Activated naive CD8-positive, alpha-beta T cell treated with anti-CD3 and anti-CD28 coated beads, Interleukin-2, amount 10 ng/mL, durations not matched to agents 7 days and 5 days (primary cell): ENCODE measurements around the gene COL23A1. TPM values are rescaled to one million over a fixed set of nuclear protein-coding genes. Genes with fewer than 3 reads are reported as not detected.

Source experiments
- ATAC-seq: fragments of 150-1000 bp; cut with Tn5 transposase; one replicate; pipeline ENCODE4 v1.10.0; 2021; ENCODE audit warnings: low read depth, moderate library complexity
- POLR2A ChIA-PET: fragments of 350-600 bp; sonication (Branson Sonifier 250); formaldehyde crosslinking; loops from one replicate; lab custom pipeline; 2021; ENCODE audit warnings: antibody characterized with exemption; lab: Charles Lee
- DNase-seq: peaks from one replicate; pipeline ENCODE4 v3.0.0; 2021
- H3K27ac Mint-ChIP-seq: one replicate; pipeline ENCODE4 v1.8.0; 2022; ENCODE audit warnings: mild to moderate bottlenecking, mixed read lengths
- H3K27me3 Mint-ChIP-seq: one replicate; pipeline ENCODE4 v1.8.0; 2022; ENCODE audit warnings: mild to moderate bottlenecking, moderate library complexity, mixed read lengths
- H3K36me3 Mint-ChIP-seq: one replicate; pipeline ENCODE4 v1.8.0; 2021; ENCODE audit warnings: mild to moderate bottlenecking, mixed read lengths
- H3K4me1 Mint-ChIP-seq: one replicate; pipeline ENCODE4 v1.8.0; 2021; ENCODE audit warnings: mixed read lengths
- H3K4me3 Mint-ChIP-seq: one replicate; pipeline ENCODE4 v1.8.0; 2022; ENCODE audit warnings: mild to moderate bottlenecking, moderate library complexity, mixed read lengths
- H3K9me3 Mint-ChIP-seq: one replicate; pipeline ENCODE4 v1.8.0; 2021; ENCODE audit warnings: mixed read lengths
- total RNA-seq, 2 experiments: library from RNA; stranded (reverse); gene quantifications; one replicate each; pipeline ENCODE4 v1.2.3, GENCODE V29; 2021

COL23A1 gene
- total RNA-seq, 2 experiments from 2014 or later = 0.60 to 0.83 TPM

DNA sequence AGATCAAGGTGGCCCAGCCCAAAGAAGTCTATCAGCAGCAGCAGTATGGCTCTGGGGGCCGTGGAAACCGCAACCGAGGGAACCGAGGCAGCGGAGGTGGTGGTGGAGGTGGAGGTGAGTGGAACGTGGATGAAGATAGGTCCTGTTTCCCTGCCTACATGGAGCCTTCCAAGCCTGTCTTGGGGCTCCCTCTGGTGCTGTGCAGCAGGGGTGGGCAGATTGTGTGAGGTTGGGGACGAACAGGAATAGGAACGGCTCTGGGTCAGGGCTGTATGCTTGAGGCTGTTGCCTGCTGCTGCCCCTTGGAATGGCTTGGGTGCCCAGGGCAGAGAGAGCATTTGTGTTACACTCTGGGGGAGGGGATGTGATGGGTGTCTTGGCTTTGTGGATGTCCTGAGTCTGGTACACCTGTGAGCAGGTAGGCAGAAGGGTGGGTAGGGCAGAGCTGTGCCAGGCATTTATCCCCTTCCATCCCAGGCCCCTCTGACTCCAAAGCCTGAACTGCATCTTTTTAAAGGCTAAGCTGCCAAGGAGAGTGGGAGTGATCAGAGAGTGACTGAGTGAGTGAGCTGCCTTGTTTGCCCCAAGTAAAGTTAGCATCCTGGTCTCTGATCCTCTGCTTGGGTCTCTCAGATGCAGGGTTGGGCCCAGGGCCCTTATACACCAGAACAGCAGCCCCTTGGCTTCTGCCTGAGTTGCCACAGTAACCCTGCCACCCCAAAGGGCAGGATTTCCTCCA lies 380.7 kb downstream of the COL23A1 start:
- Mint-ChIP-seq H3K9me3 (no peaks in the 10 kb centered on the region), H3K4me1 (peaks cover 36% of the 10 kb centered on the region), H3K4me3 (no peak overlapping the region), H3K27me3 (no peaks in the 10 kb centered on the region), H3K27ac (peak overlapping the region; percentile 62), H3K36me3 (peaks cover 46% of the 10 kb centered on the region)
- no peak for DNase-seq
- POLR2A ChIA-PET = no interaction called here
- no peak for ATAC-seq

DNA sequence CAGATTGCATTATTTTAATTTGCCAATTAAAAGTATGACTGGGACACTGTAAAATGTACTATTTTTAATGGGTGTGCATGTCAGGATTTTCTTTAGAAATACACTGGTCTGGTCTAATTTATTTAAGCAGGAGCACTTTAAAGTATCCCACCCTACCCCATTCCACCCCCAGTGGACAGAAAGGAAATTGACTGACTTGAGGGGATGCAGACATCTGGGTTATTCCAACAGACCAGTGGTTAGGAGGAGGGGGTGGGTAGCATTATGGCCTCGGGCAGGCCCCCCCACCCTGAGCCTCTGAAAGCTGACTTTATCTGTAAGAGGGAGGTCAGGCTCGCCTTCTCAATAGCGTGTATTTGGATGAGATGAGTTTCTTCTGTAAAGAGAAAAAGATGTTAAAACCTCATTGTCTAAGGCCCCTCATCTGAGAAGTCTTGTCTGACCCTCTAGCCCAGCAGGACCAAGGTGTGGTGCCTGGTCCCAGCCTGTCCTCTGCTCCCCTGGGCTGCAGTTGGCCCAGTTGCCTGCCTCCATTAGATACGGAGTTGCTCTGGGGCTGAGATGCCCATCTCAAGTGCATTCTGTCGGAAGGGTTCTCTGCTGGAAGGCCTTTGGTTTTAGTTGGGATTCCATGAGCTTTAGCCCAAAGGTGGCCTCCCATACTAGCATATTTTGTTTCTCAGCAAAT lies 381.5 kb downstream of the COL23A1 start:
- Mint-ChIP-seq H3K36me3 (peaks cover 48% of the 10 kb centered on the region), H3K4me1 (peaks cover 36% of the 10 kb centered on the region), H3K27ac (peak overlapping the region; percentile 62), H3K4me3 (no peak overlapping the region), H3K27me3 (no peaks in the 10 kb centered on the region), H3K9me3 (no peaks in the 10 kb centered on the region)
- DNase-seq (no peak), ATAC-seq (no peak)
- POLR2A ChIA-PET = no interaction called here

DNA sequence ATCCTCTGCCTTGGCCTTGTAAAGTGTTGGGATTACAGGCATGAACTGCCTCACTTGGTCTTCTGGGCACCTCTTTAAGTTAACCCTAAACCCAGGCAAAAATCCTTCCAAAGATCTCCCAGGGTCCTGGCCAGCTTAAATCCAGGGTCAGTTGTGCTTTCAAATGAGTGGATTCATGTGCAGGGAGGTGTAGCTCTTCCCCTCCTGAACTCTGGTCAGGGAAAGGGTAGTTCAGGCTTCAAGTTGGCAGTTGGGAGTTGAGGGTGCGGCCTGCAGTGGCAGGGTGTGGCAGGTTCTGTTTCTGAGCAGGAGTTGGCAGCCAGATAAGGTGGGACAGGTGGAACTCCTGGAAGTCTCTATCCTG lies 382.3 kb downstream of the COL23A1 start:
- POLR2A ChIA-PET = interaction anchor here (0.7 to 2.4 kb wide), 4 partner anchors 8 to 27 kb away, joined by 3 to 9 read pairs (median 6); no protein-coding TSS in a partner anchor
- no peaks in the 10 kb centered on the region for H3K27me3 Mint-ChIP-seq
- H3K4me1 Mint-ChIP-seq = peaks cover 32% of the 10 kb centered on the region
- no peak overlapping the region for H3K27ac Mint-ChIP-seq
- no peak for DNase-seq
- no peak for ATAC-seq
- no peaks in the 10 kb centered on the region for H3K9me3 Mint-ChIP-seq
- H3K4me3 Mint-ChIP-seq = peak overlapping the region; percentile 48
- H3K36me3 Mint-ChIP-seq = peaks cover 46% of the 10 kb centered on the region

DNA sequence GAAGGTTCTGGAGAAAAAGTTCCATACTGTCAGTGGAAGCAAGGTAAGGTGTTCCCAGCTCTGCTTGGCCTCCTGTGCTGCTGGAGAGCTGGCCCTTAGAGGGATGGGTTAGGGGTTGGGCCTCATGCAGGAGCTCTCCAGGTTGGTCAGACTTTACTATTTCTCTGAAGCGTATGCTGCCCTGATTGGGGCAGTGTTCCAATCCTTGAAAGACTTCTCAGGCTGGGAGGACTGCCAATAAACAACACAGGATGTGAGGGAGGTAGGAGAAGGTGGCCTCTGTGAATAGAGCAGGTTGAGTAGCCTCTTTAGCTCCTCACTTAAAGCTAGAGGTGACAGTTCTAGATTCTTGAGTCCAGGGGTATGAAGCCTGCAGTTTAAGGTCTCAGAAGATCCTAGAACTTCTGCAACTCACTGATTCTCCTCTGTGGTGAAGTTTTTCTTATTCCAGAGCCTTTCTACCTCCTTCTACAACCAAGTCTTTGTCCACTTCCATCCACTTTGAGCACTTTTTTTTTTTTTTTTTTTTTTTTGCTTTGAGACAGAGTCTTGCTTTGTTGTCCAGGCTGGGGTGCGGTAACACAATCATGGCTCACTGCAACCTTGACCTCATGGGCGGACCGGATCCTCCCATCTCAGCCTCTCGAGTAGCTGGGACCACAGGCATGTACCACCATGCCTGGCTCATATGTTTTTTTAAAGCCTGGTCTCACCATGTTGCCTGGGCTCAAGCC lies 382.8 kb downstream of the COL23A1 start:
- H3K4me3 Mint-ChIP-seq = peak overlapping the region; percentile 84

DNA sequence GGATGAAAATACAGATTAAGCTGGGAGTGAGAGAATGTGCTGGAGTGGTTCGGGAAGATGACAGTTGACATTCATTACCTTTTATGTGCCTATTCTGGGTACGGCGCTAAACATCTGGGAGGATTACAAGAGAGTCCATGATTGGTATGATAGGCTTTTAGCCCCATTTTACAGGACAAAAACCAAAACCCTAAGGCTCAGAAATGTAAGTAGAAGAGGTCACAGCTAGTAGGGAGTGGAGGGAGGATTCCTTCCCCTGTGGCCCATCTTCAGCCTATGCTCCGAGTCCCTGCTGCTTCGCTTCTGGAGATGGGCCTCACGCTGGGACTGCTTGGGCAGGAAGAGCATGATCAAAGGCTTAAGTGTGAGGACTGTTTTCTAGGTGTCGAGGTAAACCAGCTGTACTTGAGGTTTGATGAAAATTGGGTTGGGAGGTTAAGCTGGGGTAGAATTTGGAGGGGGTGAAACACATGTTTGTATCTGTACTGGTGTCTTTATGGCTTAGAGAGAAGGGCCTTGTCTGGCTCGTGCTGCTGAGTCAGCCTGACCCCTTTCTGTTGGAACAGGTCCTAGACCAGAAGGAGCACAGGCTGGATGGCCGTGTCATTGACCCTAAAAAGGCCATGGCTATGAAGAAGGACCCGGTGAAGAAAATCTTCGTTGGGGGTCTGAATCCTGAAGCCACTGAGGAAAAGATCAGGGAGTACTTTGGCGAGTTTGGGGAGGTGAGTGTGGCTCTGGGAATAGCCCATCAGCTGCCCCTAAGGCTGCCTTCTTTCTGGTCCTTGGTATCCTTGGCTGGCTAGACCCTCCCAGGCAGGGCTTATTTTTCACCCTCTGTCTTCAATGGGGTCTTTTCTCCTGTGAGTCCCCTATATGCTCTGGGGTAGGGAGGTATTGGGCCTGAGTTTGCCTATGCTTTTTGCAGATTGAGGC lies 383.8 kb downstream of the COL23A1 start:
- Mint-ChIP-seq H3K36me3 (peaks cover 45% of the 10 kb centered on the region), H3K9me3 (no peaks in the 10 kb centered on the region), H3K4me1 (peaks cover 39% of the 10 kb centered on the region), H3K27ac (peak overlapping the region; percentile 80), H3K27me3 (no peaks in the 10 kb centered on the region), H3K4me3 (peak overlapping the region; percentile 84)
- no peak for DNase-seq
- POLR2A ChIA-PET = interaction anchor here (0.7 to 2.4 kb wide), 9 partner anchors 8 to 90 kb away, joined by 3 to 9 read pairs (median 3); partner anchors contain the start of gene PHYKPL
- ATAC-seq = no peak

More for the DNA sequence above, 382.8 kb downstream of the COL23A1 start:
- peaks cover 32% of the 10 kb centered on the region for H3K4me1 Mint-ChIP-seq
- H3K36me3 Mint-ChIP-seq = peaks cover 46% of the 10 kb centered on the region
- H3K9me3 Mint-ChIP-seq = no peaks in the 10 kb centered on the region
- no peak for DNase-seq
- no peak for ATAC-seq
- peak overlapping the region; percentile 80 for H3K27ac Mint-ChIP-seq
- POLR2A ChIA-PET = interaction anchor here (0.7 to 2.4 kb wide), 5 partner anchors 9 to 27 kb away, joined by 3 to 9 read pairs (median 4); no protein-coding TSS in a partner anchor
- H3K27me3 Mint-ChIP-seq = no peaks in the 10 kb centered on the region

DNA sequence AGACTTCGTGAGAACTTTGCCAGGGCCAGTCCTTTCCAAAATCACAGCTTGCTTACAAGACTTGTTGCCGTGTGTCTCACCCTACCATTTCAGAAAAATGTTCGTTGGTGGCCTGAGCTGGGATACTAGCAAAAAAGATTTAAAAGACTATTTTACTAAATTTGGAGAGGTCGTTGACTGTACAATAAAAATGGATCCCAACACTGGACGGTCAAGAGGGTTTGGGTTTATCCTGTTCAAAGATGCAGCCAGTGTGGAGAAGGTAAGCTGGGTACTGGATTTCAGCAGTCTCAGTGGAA lies 384.5 kb downstream of the COL23A1 start:
- Mint-ChIP-seq H3K4me1 (peaks cover 37% of the 10 kb centered on the region), H3K27ac (peak overlapping the region; percentile 80), H3K36me3 (peaks cover 41% of the 10 kb centered on the region), H3K4me3 (peak overlapping the region; percentile 84), H3K9me3 (no peaks in the 10 kb centered on the region), H3K27me3 (no peaks in the 10 kb centered on the region)
- POLR2A ChIA-PET = interaction anchor here (0.9 to 2.4 kb wide), 6 partner anchors 9 to 52 kb away, joined by 3 to 12 read pairs (median 4); partner anchors contain the start of genes NHP2 and PHYKPL
- ATAC-seq (no peak), DNase-seq (no peak)

DNA sequence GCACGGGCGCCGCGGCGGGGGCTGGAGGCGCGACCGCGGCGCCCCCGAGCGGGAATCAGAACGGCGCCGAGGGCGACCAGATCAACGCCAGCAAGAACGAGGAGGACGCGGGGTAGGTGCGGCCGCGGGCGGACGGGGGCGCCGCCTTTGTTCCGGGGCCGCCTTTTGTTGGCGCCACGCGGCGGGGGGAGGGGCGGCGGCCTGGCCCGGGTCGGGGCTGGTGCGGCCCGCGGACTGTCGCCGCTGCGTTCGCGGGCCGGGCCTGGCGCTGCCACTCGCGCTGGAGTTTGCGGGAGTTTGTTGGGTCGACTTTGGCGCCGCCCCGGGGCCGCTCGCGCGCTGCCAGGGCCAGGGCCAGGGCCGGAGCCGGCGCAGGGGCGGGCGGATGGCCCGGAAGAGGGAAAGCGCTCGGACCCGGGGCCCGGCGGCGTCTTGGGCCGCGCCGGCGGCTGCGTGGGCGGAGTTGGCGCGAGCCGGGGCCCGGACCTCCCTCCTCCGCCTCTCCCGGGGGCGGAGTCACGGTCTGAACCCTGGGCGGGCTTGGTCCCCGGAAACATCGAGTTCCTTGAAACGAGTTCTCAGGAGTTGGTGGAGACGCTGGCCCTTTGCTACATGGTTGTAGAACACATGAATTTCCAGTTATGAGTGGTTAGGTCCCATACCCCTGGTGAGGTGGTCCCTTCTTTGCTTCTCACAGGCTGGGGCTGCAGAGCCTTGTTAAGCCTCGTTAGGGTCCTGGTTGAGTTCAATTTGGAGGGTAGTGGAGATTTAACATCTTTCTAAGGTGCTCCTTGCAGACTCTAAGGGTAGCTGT lies 385.1 kb downstream of the COL23A1 start:
- Mint-ChIP-seq H3K27ac (peak overlapping the region; percentile 80), H3K4me1 (peaks cover 35% of the 10 kb centered on the region), H3K9me3 (no peaks in the 10 kb centered on the region), H3K4me3 (peak overlapping the region; percentile 98), H3K36me3 (peaks cover 39% of the 10 kb centered on the region), H3K27me3 (no peaks in the 10 kb centered on the region)
- ATAC-seq = peak; percentile 62
- DNase-seq = peak; percentile 85
- POLR2A ChIA-PET = interaction anchor here (0.7 to 2.4 kb wide), 31 partner anchors 8 to 1674 kb away, joined by 3 to 19 read pairs (median 4); partner anchors contain the start of genes NHP2, PHYKPL, RUFY1 and ZNF354C

DNA sequence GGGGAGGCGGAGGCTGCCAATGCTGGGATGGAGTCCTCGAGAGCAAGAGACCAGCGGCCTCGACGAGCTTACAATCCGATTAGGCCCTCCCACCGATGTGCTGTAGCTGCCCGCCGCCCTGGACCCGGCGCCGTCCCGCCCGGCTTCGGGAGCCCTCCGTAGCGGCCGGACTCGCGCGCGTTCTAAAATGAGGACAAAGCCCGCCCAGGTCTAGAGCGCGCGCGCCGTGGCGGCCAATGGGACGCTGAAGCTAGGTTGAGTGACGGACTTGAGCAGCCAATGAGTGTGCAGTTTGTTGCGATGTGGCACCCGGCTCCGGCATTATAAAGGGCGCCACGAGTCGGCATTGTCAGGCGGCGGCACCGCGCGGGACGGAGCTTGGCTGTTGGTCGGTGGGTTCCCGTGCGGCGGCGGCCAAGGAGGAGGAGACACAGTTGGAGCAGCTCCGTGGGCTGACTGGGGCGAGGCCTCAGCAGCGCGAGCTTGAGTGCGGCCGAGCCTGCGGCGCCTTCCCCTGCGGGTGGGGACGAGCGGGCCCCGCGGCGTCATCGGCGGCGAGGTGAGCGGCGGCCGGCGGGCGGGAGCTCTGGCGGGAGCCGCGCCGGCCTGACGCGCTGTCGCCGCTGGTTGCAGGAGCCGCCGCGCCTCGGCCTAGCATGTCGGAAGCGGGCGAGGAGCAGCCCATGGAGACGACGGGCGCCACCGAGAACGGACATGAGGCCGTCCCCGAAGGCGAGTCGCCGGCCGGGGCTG lies 385.8 kb downstream of the COL23A1 start, which contains the start of gene HNRNPAB:
HNRNPAB (plus strand) TSS at position 352 of the 753 bp plus-strand sequence; CDS start at position 657, 305 bp downstream.
- peak within 1 kb of the TSS; percentile 98 for H3K4me3 Mint-ChIP-seq
- POLR2A ChIA-PET = interaction anchor here (0.7 to 2.1 kb wide), 32 partner anchors 8 to 1673 kb away, joined by 3 to 19 read pairs (median 4); partner anchors contain the start of genes NHP2, PHYKPL, RUFY1 and ZNF354C
- no peaks in the 10 kb centered on the region for H3K9me3 Mint-ChIP-seq
- no peaks in the 10 kb centered on the region for H3K27me3 Mint-ChIP-seq
- peaks cover 32% of the 10 kb centered on the region for H3K36me3 Mint-ChIP-seq
- DNase-seq (peak; percentile 96), ATAC-seq (peak; percentile 76)
- peak within 1 kb of the TSS; percentile 99 for H3K27ac Mint-ChIP-seq
- H3K4me1 Mint-ChIP-seq = peaks cover 32% of the 10 kb centered on the region

DNA sequence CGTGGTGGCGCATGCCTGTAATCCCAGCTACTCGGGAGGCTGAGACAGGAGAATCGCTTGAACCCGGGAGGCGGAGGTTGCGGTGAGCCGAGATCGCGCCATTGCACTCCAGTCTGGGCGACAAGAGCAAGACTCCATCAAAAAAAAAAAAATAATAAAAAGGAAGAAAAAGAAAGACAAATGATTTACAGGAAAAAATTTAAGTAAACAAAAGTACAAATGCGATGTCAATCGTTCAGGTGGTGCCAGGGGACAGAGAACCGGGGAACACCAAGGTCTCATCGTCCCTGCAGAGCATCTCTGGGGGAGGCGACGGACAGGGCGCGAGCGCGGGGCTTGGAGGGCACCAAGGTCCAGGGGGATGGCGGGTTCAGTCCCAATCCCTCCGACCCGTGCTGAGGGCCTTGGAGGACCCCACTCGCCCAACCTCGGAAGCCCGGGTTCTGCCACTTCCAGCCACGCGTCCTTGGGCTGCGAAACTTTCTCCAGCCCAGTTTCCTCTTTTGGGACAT lies 386.5 kb downstream of the COL23A1 start:
- Mint-ChIP-seq H3K27ac (peak overlapping the region; percentile 99), H3K36me3 (peaks cover 27% of the 10 kb centered on the region), H3K4me3 (peak overlapping the region; percentile 98), H3K4me1 (peaks cover 27% of the 10 kb centered on the region), H3K27me3 (no peaks in the 10 kb centered on the region), H3K9me3 (no peaks in the 10 kb centered on the region)
- POLR2A ChIA-PET = interaction anchor here (0.7 to 2.1 kb wide), 27 partner anchors 8 to 1347 kb away, joined by 3 to 19 read pairs (median 4); partner anchors contain the start of genes NHP2, PHYKPL, RUFY1 and ZNF354C
- DNase-seq = no peak
- no peak for ATAC-seq

DNA sequence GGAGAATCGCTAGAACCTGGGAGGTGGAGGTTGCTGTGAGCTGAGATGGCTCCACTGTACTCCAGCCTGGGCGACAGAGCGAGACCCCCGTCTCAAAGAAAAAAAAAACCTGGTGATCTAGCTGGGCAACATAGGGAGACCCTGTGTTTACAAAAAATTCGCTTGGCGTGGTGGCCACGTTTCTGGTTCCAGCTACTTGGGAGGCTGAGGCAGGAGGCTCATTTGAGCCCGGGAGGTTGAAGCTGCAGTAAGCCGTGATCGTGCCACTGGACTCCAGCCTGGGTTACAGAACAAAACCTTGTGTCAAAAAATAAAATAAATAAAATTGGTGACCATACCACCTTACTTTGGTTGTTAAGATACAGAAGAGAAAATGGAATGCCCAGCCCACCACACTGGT lies 387.7 kb downstream of the COL23A1 start:
- ATAC-seq = no peak
- Mint-ChIP-seq H3K36me3 (peaks cover 22% of the 10 kb centered on the region), H3K4me1 (peaks cover 18% of the 10 kb centered on the region), H3K4me3 (no peak overlapping the region), H3K27me3 (no peaks in the 10 kb centered on the region), H3K9me3 (no peaks in the 10 kb centered on the region), H3K27ac (no peak overlapping the region)
- POLR2A ChIA-PET = interaction anchor here (0.7 kb wide), 1 partner anchor 9 kb away, joined by 3 read pairs; no protein-coding TSS in a partner anchor
- DNase-seq = no peak

DNA sequence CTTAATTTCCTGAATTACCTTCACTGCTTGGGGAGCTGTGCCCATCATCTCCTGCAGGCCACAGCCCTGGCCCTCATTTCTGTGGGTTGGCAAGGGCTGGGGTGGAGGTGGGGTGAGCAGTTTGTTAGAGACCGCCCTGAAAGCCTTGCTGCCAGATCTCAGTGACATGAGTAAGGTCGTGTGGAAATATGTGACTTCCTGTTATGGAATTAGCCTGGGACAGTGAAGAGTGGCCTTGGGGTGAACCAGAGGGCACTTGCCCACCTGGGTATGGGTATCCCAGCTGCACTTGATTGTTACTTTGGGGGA lies 388.3 kb downstream of the COL23A1 start:
- no peak overlapping the region for H3K27ac Mint-ChIP-seq
- POLR2A ChIA-PET = no interaction called here

More for the DNA sequence above, 388.3 kb downstream of the COL23A1 start:
- Mint-ChIP-seq H3K36me3 (peaks cover 16% of the 10 kb centered on the region), H3K4me3 (no peak overlapping the region), H3K27me3 (no peaks in the 10 kb centered on the region), H3K9me3 (no peaks in the 10 kb centered on the region), H3K4me1 (peaks cover 17% of the 10 kb centered on the region)
- ATAC-seq = no peak
- no peak for DNase-seq
